NCI-H1694 (cell line): ENCODE results near the gene CLASRP.
A peak's percentile ranks its signal among the peaks of the same experiment; 100 is the strongest.

Source experiments
- DNase-seq: peaks from one replicate; lab custom pipeline; 2025; lab: John Stamatoyannopoulos, UW

Gene CLASRP

GRCh38 chr19:45079911-45080370, 41.1 kb downstream of the CLASRP start:
- no peak for DNase-seq

- no peak for DNase-seq
Measured at GRCh38 chr19:45082170-45082569, 43.3 kb downstream of the CLASRP start.

- no peak for DNase-seq
Measured at GRCh38 chr19:45086480-45086879, 47.6 kb downstream of the CLASRP start.

GRCh38 chr19:45087531-45087930, 48.7 kb downstream of the CLASRP start:
- DNase-seq = no peak

GRCh38 chr19:45090034-45090433, 51.2 kb downstream of the CLASRP start:
- DNase-seq = no peak

GRCh38 chr19:45090606-45091005, 51.8 kb downstream of the CLASRP start:
- DNase-seq = no peak

GRCh38 chr19:45091031-45091923, 52.4 kb downstream of the CLASRP start:
- no peak for DNase-seq

GRCh38 chr19:45092747-45093678, 54.2 kb downstream of the CLASRP start, which contains the start of gene PPP1R37:
Gene PPP1R37, plus strand, starts transcription at chr19:45093179. Its CDS starts 147 bp downstream, at chr19:45093326.
- DNase-seq = peak; percentile 93

GRCh38 chr19:45094137-45094536, 55.3 kb downstream of the CLASRP start:
- DNase-seq = no peak

- DNase-seq = no peak
Measured at GRCh38 chr19:45094707-45095106, 55.9 kb downstream of the CLASRP start.

- no peak for DNase-seq
Measured at GRCh38 chr19:45095496-45096413, 56.9 kb downstream of the CLASRP start.

- no peak for DNase-seq
Measured at GRCh38 chr19:45096700-45097099, 57.9 kb downstream of the CLASRP start.

GRCh38 chr19:45097450-45097775, 58.6 kb downstream of the CLASRP start:
- no peak for DNase-seq

- no peak for DNase-seq
Measured at GRCh38 chr19:45097776-45098520, 59.1 kb downstream of the CLASRP start.

- DNase-seq = peak; percentile 39
Measured at GRCh38 chr19:45098521-45099466, 59.9 kb downstream of the CLASRP start.

- no peak for DNase-seq
Measured at GRCh38 chr19:45099467-45100191, 60.8 kb downstream of the CLASRP start.

GRCh38 chr19:45100201-45100600, 61.4 kb downstream of the CLASRP start:
- DNase-seq = no peak

GRCh38 chr19:45100846-45101252, 62.0 kb downstream of the CLASRP start:
- DNase-seq = no peak

GRCh38 chr19:45101806-45102205, 63.0 kb downstream of the CLASRP start:
- DNase-seq = no peak
